HG03439 (cell line): ENCODE measurements around the gene PINLYP.
"Not testable (repeated sequence)": the region's sequence is repeated elsewhere in the genome, so short reads cannot be mapped to it uniquely, and the experiment has no call there.

Experiments used
- ATAC-seq: cut with Tn5 transposase; IDR thresholded peaks from one replicate; pipeline ENCODE4 v1.9.1; 2021; ENCODE audit warnings: mild to moderate bottlenecking, moderate library complexity; ENCODE audit not compliant: unreplicated experiment

PINLYP gene

GRCh38 chr19:43547926-43548325 lies 27.7 kb upstream of the PINLYP start:
- ATAC-seq: not testable (repeated sequence)

- no peak for ATAC-seq
These were observed 26.9 kb upstream of the PINLYP start for GRCh38 chr19:43548706-43549105.

GRCh38 chr19:43551399-43552197 lies 24.0 kb upstream of the PINLYP start:
- no peak for ATAC-seq

- no peak for ATAC-seq
These were observed 23.5 kb upstream of the PINLYP start for GRCh38 chr19:43552198-43552450.

GRCh38 chr19:43552616-43553015 lies 23.0 kb upstream of the PINLYP start:
- ATAC-seq: no peak

- no peak for ATAC-seq
These were observed 21.9 kb upstream of the PINLYP start for GRCh38 chr19:43553656-43554055.

GRCh38 chr19:43554317-43554895 lies 21.2 kb upstream of the PINLYP start:
- no peak for ATAC-seq

GRCh38 chr19:43555185-43555770 lies 20.3 kb upstream of the PINLYP start:
- no peak for ATAC-seq

GRCh38 chr19:43560687-43561086 lies 14.9 kb upstream of the PINLYP start:
- no peak for ATAC-seq

- no peak for ATAC-seq
These were observed 14.2 kb upstream of the PINLYP start for GRCh38 chr19:43561139-43561970.

- ATAC-seq: no peak
These were observed 13.3 kb upstream of the PINLYP start for GRCh38 chr19:43562226-43562697.

- ATAC-seq: peak; percentile 50
These were observed 12.8 kb upstream of the PINLYP start for GRCh38 chr19:43562698-43563241.

GRCh38 chr19:43563816-43564457 lies 11.7 kb upstream of the PINLYP start:
- ATAC-seq: no peak

GRCh38 chr19:43564800-43565199 lies 10.8 kb upstream of the PINLYP start:
- ATAC-seq: no peak

- no peak for ATAC-seq
These were observed 5.9 kb upstream of the PINLYP start for GRCh38 chr19:43569657-43570056.

- ATAC-seq: no peak
These were observed 5.3 kb upstream of the PINLYP start for GRCh38 chr19:43570174-43570791.

- no peak for ATAC-seq
These were observed 3.4 kb upstream of the PINLYP start for GRCh38 chr19:43572171-43572588.

- ATAC-seq: no peak
These were observed 1.0 kb upstream of the PINLYP start for GRCh38 chr19:43574424-43575155.
